Neural cell (in vitro differentiated cells): Measurements from ENCODE around the gene CABP7.

Experiments
- EP300 ChIP-seq: fragments of 450-650 bp; conservative IDR thresholded peaks from 2 replicates; pipeline ENCODE4 v1.6.1; 2014; ENCODE audit warnings: antibody characterized with exemption, mild to moderate bottlenecking, moderate library complexity; ENCODE audit not compliant: poor library complexity, severe bottlenecking
- EZH2 ChIP-seq: fragments of 200-600, 300-800 bp; shearing (Covaris generic), sonication (generic); IDR thresholded peaks from 2 replicates; pipeline ENCODE4 v1.6.1; 2014; ENCODE audit warnings: antibody characterized with exemption, low read length, borderline replicate concordance, mild to moderate bottlenecking; ENCODE audit not compliant: insufficient read depth, poor library complexity, severe bottlenecking
- MXI1 ChIP-seq: fragments of 450-650 bp; conservative IDR thresholded peaks from 2 replicates; pipeline ENCODE4 v1.6.1; 2014; ENCODE audit warnings: antibody characterized with exemption, mild to moderate bottlenecking; ENCODE audit not compliant: poor library complexity, severe bottlenecking
- POLR2AphosphoS5 ChIP-seq: IDR thresholded peaks from 2 replicates; pipeline ENCODE4 v1.6.1; 2012
- RAD21 ChIP-seq: fragments of 450-650 bp; conservative IDR thresholded peaks from 2 replicates; pipeline ENCODE4 v1.6.1; 2014; ENCODE audit warnings: antibody characterized with exemption, mild to moderate bottlenecking, moderate library complexity
- SMC3 ChIP-seq: fragments of 450-650 bp; conservative IDR thresholded peaks from 2 replicates; pipeline ENCODE4 v1.6.1; 2014; ENCODE audit warnings: antibody characterized with exemption, mild to moderate bottlenecking, moderate library complexity; ENCODE audit not compliant: poor library complexity
- TAF1 ChIP-seq: IDR thresholded peaks from 2 replicates; pipeline ENCODE4 v1.6.1; 2012; ENCODE audit warnings: low read depth
- TF ChIP-seq, protein P1 (sequence below): fragments of 450-650 bp; IDR thresholded peaks from 2 replicates; pipeline ENCODE4 v1.5.1; 2014; ENCODE audit warnings: antibody characterized with exemption, mild to moderate bottlenecking, moderate library complexity; ENCODE audit not compliant: poor library complexity, severe bottlenecking
- TF ChIP-seq, protein P2 (sequence below): IDR thresholded peaks from 2 replicates; pipeline ENCODE4 v1.6.1; 2012; ENCODE audit warnings: borderline replicate concordance

DNA sequence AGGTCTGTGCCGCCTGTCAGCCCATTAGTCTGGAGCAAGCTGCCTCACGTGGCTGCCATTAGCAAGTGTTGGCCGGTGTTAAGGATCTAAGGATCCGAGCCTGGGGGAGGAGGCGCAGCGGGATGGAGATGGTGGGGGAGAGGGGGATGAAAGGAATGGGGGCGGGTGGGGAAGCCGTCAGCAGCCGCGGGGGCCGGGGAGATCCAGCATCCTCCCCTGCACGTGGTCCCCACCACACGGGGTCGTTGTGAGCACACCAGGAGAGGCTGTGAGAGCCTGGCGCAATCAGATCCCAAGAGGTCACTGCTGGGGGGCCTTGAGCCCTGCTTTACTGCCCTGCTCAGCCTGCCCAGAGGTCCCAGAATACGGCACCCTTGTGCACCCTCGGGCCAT, 7.3 kb downstream of the CABP7 start:
- TF ChIP-seq, protein P1, sequence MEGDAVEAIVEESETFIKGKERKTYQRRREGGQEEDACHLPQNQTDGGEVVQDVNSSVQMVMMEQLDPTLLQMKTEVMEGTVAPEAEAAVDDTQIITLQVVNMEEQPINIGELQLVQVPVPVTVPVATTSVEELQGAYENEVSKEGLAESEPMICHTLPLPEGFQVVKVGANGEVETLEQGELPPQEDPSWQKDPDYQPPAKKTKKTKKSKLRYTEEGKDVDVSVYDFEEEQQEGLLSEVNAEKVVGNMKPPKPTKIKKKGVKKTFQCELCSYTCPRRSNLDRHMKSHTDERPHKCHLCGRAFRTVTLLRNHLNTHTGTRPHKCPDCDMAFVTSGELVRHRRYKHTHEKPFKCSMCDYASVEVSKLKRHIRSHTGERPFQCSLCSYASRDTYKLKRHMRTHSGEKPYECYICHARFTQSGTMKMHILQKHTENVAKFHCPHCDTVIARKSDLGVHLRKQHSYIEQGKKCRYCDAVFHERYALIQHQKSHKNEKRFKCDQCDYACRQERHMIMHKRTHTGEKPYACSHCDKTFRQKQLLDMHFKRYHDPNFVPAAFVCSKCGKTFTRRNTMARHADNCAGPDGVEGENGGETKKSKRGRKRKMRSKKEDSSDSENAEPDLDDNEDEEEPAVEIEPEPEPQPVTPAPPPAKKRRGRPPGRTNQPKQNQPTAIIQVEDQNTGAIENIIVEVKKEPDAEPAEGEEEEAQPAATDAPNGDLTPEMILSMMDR: peak; percentile 17
- TF ChIP-seq, protein P2, sequence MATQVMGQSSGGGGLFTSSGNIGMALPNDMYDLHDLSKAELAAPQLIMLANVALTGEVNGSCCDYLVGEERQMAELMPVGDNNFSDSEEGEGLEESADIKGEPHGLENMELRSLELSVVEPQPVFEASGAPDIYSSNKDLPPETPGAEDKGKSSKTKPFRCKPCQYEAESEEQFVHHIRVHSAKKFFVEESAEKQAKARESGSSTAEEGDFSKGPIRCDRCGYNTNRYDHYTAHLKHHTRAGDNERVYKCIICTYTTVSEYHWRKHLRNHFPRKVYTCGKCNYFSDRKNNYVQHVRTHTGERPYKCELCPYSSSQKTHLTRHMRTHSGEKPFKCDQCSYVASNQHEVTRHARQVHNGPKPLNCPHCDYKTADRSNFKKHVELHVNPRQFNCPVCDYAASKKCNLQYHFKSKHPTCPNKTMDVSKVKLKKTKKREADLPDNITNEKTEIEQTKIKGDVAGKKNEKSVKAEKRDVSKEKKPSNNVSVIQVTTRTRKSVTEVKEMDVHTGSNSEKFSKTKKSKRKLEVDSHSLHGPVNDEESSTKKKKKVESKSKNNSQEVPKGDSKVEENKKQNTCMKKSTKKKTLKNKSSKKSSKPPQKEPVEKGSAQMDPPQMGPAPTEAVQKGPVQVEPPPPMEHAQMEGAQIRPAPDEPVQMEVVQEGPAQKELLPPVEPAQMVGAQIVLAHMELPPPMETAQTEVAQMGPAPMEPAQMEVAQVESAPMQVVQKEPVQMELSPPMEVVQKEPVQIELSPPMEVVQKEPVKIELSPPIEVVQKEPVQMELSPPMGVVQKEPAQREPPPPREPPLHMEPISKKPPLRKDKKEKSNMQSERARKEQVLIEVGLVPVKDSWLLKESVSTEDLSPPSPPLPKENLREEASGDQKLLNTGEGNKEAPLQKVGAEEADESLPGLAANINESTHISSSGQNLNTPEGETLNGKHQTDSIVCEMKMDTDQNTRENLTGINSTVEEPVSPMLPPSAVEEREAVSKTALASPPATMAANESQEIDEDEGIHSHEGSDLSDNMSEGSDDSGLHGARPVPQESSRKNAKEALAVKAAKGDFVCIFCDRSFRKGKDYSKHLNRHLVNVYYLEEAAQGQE: no peak
- TF ChIP-seq TAF1: no peak
- no peak for TF ChIP-seq EP300
- TF ChIP-seq POLR2AphosphoS5: no peak
- TF ChIP-seq SMC3: no peak
- no peak for TF ChIP-seq RAD21
- TF ChIP-seq EZH2: no peak
- no peak for TF ChIP-seq MXI1
